ENCODE measurements around the gene RFC2.
"Not testable (repeated sequence)": the region's sequence is repeated elsewhere in the genome, so short reads cannot be mapped to it uniquely, and the experiment has no call there.

RFC2 gene

DNA sequence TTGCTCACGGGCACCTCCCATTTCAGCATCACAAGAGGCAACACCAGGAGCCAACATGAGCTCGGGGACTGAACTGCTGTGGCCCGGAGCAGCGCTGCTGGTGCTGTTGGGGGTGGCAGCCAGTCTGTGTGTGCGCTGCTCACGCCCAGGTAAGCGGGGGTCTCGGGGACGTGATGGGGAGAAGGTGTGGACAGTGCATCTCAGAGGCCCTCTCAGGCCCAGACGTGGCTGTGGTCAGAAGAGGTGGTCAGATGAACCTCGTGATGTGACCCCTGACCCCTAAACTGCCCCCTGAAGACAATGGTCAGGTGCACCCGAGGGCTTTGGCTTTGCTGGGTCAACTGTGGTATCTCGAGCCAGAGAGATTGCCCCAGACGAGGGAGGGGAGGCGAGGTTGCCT, 38.3 kb downstream of the RFC2 start:
- no peak for DNase-seq

DNA sequence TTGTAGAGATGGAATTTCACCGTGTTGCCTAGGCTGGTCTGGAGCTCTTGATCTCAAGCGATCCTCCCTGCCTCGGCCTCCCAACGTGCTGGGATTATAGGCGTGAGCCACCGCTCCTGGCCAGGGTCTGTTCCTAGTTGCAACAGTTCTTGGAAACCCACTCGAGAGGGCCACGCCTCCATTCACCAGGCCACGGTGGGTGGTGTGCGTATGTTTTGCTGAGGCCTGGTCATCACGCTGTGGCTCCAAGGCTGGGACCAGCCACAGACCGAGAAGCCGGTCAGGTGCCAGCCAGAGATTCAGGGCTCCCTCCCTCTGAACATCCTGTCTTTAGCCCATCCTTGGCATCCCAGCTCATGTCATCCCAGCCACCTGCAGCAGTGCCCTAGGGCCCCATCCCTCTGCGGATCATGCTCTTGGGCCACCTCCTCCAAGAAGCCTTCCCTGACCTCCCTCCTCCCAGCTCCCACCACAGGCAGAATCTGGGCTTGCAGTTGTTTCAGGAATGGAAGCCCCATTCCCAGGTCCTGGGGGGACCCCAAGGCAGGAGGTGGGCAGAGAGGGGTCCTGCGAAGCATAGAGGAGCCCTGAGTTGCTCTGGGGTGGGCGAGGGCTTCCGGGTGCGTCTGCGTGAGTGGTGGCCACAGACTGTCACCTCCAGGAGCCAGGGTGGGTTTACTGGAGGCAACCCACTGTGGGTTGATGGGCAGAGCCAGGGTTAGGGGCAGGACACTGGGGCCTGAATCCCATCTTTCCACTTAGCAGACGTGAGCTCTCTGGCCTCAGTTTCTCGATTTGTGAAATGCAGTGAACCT, 39.2 kb downstream of the RFC2 start:
- no peak for DNase-seq

DNA sequence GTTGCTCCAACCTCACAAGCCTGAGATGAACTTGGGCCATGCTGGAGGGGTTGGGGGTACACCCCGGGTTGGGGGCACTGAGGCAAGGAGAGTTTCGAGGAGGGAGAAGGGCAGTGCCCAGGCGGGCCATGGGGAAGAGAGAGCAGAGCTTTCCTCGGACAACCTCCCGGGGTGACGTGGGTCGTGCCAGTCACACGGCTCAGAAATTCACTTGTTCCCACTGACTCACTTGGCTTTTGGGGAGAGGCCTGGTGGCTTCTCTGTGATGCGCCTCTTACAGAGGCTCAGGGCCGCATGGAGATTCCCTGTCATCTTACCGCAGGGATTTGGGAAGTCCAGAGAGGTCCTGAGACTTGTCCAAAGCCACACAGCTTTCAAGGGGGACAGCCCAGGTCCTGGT, 41.5 kb downstream of the RFC2 start:
- no peak for DNase-seq

DNA sequence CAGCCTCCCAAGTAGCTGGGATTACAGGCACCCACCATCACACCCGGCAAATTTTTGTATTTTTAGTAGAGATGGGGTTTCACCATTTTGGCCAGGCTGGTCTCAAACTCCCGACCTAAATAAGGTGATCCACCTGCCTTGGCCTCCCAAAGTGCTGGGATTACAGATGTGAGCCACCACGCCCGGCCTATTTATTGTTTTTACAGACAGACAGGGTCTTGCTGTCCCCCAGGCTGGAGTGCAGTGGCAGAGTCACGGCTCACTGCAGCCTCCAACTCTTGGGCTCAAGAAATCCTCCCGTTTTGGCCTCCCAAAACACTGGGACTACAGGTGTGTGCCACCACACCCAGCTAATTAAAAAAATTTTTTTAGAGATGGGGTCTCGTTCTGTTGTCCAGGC, 46.0 kb downstream of the RFC2 start:
- DNase-seq = not testable (repeated sequence)

DNA sequence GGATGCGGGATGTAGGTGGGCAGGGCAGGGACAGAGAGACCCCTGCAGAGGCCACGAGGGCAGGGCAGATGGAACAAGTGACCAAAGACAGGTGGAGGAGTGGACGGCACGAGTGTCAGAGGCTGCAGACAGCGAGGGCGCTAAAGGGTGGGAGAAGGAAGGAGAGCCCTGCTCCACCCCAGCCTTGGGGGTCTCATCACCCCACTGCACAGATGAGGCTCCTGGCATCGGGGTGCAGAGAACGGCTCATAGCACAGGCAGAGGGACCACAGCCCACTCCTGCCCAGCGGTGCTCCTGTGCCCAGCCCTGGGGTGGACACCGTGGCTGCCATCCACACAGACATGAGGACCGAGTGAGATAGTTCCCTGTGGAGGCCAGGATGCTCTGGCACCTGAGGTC, 46.6 kb downstream of the RFC2 start:
- DNase-seq = no peak

DNA sequence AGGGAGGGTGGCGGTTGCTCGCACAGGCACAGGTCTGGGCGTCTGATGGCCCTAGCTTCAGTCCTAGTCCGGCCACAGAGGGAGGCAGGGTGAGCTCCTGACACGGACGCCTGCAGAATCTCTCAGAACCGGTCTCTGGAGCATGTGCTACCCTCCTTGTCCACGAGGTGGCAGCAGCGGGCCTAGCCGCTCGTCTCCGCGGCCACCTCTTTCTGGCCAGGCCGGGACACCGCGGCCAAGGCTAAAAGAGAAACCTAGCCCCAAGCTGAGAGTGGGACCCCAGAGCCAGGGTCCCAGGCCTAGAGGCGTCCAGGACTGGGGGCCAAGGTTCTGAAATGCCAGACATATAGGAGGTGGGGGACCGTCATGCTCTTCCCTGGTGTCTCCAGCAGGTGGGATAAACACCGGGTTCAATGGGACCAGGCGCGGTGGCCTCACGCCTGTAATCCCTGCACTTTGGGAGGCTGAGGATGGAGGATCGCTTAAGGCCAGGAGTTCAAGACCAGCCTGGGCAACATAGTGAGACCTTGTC, 47.5 kb downstream of the RFC2 start:
- DNase-seq = peak; percentile 95

DNA sequence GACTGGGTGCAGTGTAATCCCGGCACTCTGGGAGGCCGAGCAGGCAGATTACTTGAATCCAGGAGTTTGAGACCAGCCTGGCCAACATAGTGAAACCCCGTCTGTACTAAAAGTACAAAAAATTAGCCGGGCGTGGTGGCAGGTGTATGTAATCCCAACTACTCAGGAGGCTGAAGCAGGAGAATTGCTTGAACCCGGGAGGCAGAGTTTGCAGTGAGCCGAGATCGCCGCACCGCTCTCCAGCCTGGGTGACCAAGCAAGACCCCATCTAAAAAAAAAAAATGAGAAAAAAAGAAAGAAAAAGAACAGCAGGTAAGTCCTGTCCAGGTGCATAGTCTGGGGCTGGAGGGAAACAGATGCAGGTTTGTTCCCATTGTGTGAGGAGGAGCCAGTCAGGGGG, 48.1 kb downstream of the RFC2 start:
- DNase-seq = not testable (repeated sequence)

DNA sequence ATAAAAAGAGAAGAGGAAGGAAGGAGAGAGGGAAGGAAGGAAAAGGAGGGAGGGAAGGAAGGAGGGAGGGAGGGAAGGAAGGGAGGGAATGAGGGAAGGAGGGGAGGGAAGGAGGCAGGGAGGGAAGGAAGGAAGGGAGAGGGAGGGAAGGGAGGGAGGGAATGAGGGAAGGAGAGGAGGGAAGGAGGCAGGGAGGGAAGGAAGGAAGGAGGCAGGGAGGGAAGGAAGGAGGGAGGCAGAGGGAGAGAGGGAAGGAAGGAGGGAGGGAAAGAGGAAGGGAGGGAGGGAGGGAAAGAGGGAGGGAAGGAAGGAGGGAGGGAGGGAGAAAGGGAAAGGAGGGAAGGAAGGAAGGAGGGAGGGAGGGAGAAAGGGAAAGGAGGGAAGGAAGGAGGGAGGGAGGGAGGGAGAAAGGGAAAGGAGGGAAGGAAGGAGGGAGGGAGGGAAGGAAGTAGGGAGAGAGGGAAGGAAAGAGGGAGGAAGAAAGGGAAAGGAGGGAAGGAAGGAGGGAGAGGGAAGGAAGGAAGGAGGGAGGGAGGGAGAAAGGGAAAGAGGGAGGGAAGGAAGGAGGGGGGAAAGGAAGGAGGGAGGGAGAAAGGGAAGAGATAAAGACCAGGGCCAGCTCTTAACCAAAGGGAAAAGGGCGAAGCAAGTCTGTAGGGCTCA, 50.1 kb downstream of the RFC2 start:
- DNase-seq = no peak

DNA sequence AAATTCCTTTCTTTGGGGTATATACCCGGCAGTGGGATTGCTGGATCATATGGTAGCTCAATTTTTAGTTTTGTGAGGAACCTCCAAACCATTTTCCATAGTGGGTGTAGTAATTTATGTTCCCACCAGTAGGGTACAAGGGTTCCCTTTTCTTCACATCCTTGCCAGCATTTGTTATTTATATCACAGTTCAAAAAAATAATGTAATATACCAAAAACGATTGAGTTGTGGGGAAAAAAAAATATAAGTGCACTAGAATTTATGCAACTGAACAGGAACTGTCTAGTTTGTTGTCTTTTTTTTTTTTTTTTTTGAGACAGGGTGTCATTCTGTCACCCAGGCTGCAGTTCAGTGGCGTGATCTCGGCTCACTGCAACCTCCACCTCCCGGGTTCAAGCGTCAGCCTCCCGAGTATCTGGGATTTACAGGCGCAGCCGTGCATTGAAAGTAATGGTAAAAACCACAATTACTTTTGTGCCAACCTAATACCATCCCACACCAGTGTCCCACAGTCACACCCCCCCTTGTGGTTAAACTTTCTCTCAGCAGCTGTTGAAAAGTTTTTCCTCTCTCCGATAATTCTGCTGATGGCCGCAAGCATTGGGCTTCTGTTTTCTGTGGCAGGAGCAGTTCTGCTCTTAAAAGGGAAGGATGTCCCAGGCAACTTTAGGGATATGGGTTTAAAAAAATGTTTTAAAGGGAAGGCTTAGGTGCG, 51.2 kb downstream of the RFC2 start:
- no peak for DNase-seq

DNA sequence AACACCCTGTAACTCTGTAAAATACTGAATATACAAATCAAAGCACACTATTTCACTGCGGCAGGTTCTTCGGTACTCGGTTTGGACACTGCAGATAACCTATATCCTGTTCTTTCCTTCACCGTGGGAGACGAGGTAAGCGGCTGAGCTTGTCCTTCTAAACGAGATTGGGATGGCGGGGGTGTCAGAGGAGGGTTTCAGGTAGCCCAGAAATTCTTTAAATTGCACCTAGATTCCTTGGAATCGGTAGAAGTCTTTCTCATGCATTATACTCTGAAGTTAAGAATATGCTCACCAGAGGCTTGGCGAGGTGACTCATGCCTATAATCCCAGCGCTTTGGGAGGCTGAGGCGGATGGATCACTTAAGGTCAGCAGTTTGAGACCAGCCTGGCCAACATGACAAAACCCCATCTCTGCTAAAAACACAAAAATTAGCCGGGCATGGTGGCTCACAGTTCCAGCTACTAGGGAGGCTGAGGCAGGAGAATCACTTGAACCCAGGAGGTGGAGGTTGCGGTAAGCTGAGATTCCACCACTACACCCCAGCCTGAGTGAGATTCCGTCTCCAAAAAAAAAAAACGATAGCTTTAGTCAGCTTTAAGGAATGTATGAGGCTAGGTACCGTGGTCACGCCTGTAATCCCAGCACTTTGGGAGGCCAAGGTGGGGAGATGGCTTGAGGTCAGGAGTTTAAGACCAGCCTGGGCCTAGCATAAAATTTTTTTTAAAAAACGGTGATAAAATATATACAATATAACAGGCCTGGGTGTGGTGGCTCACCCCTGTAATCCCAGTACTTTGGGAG, 54.4 kb downstream of the RFC2 start:
- DNase-seq = no peak

DNA sequence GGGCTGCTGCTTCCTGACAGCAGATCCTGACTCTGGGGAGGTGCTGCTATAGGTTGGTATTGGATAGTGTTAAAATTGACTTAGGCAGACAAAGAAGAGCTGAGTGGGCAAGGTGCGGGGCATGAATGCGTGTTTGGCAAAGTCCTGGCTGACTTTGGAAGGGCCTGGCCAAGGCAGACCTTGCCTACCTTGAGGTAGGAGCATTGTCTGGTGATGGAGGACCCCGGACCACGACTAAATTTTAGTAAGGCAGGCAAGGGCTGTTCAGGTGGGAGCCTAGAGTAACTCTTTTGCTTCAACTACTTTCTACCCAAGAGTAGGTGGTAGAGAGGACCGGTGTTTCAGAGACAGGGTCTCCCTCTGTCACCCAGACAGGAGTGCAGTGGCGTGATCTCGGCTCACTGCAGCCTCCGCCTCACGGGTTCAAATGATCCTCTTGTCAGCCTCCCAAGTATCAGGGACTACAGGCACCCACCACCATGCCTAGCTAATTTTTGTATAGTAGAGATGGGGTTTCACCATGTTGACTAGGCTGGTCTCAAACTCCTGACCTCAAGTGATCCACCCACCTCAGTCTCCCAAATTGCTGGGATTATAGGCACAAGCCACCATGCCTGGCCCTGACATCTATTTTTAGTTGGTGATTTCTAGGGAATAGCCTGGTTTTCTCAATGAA, 56.6 kb downstream of the RFC2 start:
- no peak for DNase-seq

DNA sequence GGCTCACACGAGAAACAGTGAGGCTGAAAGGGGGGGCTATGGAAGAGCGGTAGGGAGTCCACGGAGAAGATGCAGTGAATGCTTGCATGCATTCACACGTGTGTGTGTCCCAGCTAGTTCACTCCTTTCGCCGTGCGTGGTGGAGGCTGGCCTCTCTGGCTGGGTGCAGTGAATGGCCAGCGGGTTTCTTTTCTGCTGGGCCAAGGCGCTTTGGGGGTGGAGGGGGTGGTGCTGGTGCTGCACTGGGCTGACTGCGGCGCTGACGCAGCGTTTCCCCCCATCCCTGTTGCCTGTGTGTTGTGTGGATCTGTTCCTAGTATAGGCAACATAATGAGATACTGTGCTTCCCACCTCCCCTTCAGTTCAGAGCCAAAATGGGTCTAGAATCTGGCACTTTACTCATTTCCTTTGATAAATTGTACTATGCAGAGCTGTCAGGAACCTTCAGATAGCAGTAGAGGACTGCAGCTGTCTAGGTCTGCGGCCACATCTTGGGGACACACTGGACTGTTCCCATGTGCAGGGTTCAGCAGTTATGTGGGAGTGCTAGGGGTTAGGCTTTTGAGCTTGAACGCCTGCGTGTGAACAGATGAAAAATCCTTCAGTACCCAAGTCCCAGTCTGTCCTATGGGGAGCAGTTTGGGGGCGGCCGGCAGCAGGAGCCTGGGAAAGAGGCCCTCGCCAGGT, 58.1 kb downstream of the RFC2 start:
- DNase-seq = not testable (repeated sequence)

DNA sequence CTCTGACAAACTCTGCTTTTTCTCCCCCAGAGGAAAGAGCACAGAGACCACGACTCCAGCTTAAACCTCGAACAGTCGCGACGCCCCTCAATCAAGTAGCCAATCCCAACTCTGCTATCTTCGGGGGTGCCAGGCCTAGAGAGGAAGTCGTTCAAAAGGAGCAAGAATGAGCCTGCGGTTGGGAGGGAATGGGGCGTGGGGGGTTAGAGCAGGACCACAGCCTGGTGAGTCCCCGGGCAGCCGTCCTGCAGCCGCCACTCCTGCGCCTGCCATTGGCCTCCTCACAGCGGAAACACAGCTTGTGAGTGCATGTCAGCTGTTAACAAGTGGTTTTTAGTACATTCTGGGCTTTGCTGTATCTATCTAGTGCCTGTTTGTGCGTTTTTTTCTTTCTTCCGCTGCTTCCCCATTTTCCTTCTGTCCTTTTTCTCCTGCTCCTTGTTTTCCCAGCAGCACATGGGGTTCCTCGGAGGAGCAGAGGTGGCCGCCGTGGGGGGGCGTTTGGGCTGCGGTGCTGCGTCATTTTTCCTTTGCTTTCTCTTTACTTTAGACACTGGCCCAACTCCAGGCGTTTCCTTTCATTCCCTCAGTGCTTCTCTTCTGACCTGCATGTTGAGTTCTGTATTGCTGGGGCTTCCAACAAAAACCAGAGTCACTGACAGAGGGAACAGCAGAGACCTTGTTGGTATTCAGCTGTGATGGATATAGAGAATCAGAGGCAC, 58.9 kb downstream of the RFC2 start:
- not testable (repeated sequence) for DNase-seq

DNA sequence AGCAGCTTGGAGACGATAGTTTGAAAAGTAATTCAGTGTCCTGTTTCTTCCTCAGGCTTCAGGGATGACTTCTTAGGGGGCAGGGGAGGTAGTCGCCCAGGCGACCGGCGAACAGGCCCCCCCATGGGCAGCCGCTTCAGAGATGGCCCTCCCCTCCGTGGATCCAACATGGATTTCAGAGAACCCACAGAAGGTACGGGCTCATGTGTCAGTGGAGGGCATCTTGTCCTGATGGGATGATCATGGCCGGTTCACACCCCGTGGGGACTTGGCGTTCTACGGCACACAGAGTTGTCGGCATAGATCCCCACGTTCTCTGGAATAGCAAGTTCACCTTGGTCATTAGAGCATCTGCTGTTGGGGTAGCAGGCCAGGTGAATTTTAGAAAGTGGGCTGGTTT, 59.5 kb downstream of the RFC2 start:
- no peak for DNase-seq

DNA sequence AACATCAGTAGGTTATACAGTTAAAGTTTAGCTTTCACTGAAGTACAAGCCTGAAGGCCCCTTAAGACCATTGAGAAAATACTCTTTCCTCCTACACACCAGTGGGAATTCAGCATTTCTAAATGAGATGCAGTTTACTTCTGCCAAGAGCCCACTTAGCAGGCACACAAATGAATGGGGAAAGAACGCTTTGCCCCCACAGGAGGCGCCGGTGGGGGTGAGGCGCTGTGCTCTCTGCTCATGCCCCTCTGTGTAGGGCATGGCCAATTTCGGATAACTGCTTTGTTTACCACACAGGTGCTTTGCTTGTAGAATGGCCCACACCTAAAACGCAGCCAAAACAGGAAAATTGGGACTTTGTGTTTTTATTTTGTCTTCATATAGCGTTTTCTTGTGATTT, 60.3 kb downstream of the RFC2 start:
- no peak for DNase-seq

DNA sequence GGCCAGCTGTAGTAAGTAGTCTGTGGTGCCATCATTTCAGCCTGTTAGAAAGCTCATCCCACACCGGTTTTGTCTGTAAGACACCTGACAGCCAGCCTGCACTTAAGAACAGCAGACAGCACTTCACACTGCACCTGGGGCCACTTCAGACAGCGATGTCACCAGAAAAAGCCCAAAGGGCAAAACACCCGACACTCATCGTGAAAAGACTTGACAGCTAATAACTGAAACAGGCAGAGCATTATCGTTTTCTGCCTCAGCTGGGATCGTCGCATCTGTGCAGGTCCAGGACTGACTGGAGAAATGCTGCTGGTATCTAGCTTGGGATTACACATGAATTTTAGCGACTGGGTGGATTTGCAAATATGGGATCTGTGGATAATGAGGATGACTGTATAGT, 61.1 kb downstream of the RFC2 start:
- no peak for DNase-seq

DNA sequence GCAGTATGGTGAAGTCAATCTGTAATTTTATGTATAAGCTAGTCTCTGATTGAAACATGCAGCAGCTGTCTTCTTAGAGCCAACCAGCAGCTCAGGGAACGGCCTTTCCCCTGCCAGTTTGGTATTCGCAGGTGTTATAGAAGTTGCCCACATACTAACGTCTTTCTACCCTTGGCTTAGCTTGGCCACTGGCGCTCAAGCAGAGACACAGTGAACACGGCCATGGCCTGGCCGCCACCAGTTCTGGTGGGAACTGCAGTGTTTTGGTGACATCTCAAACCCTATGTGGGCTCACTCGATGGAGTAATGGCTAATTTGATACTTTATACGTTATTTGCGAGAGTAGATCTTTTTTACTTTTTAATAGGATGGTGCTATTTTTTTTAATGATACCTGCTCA, 63.0 kb downstream of the RFC2 start:
- no peak for DNase-seq

DNA sequence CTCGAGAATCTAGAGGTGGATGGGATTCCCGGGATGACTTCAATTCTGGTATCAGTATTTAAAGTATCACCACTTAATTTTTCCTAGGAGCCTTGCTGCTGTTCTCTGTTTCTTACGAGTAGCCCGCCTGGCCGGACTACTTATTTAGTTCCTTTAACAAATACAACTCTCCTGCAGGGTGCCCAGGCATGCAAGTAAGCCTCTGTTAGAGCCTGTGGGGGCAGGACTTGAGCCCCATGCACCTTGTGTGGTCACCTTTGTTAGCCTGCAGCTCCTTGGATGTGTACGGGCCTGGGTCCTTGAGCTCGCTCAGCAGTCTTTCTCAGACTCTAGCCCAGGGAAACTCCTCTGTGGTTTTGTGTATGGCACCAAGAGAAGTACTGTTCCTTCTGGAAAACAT, 63.9 kb downstream of the RFC2 start:
- no peak for DNase-seq

DNA sequence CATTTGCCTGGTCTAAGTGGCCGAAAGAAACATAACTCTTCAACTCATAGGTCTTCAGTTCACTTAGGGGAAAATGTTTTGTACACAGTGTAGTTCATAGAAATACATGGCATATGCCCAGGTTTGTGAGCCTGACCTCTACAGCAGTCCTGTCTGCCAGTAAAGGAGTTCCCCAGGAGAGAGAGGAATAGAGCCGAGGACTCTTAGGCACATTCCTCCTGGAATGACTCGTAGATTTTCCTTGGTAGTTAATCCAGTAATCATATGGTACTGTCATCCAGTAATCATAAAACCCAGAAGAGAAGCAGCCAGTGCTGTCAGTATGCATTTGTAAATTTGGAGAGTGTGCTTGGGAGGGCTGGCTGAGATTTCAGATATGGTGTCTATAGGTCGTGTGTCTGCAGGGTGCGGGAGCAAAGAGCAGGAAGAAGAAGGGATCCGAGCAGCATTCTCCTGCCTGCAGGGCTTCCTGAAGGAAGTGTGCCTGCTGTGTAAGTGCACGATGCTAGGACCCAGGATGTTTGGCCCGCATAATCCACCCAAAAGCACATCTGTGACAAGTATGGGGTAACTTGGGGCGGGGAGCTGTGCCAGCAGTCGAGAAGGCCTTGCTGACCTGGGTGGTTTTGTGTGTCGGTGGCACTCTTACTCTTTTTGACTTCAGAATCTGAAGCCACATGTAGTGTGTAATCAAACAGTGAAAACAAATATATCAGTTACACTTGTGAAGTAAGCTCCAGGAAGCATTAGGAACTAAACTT, 66.1 kb downstream of the RFC2 start:
- DNase-seq = no peak

DNA sequence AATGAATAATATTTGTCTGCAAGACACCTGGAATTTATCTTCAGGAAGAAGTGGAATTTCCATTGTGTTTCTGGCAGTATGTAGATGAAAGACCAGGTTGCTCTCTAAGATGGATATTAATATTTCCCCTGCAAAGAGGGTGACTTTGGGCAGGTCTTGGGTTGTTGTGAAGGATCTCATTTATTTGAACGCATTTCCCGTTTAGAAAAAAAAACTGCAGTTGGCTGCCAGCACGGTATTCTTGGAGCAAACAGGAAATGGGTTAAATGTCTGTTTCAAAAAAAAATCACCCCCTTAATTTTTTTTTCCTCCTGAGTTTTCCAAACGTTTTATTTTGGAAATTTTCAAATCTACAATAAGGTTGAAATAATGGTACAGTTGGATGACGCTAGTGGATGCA, 68.6 kb downstream of the RFC2 start:
- no peak for DNase-seq
